Left ventricle myocardium inferior (tissue), 1 donor: ENCODE measurements around the gene PLEKHM1. TPM values are rescaled to one million over a fixed set of nuclear protein-coding genes. Genes with fewer than 3 reads are reported as not detected.

Experiments used
- DNase-seq: peaks from one replicate; pipeline ENCODE4 v3.0.0-alpha.2; 2020
- H3K27ac ChIP-seq: fragments of 200-600 bp; replicated peaks from 2 replicates; pipeline ENCODE4 v1.8.0; 2021
- H3K27me3 ChIP-seq: fragments of 200-600 bp; 2 replicates; pipeline ENCODE4 v1.8.0; 2021; ENCODE audit warnings: low read depth
- H3K36me3 ChIP-seq: fragments of 200-600 bp; 2 replicates; pipeline ENCODE4 v1.8.0; 2021
- H3K4me1 ChIP-seq: fragments of 200-600 bp; 2 replicates; pipeline ENCODE4 v1.8.0; 2021
- H3K4me3 ChIP-seq: fragments of 200-600 bp; 2 replicates; pipeline ENCODE4 v1.8.0; 2021; ENCODE audit warnings: mild to moderate bottlenecking, moderate library complexity
- H3K9me3 ChIP-seq: fragments of 200-600 bp; replicated peaks from 2 replicates; pipeline ENCODE4 v1.8.0; 2021
- CTCF ChIP-seq: fragments of 200-600 bp; IDR thresholded peaks from 2 replicates; pipeline ENCODE4 v1.8.0; 2021; ENCODE audit warnings: antibody characterized with exemption, mild to moderate bottlenecking, borderline replicate concordance
- intact Hi-C: fragments of 100-400 bp; cut with micrococcal nuclease; formaldehyde crosslinking; loops from one replicate; pipeline ENCODE4 v1.11.0; 2022
- total RNA-seq: library from RNA; stranded (reverse); fragmentation: NEBNext Ultra II Directional; extraction: Animal tissue kit (Norgen Biotek cat#: 25700); gene quantifications from one replicate; pipeline ENCODE4 v1.2.1, GENCODE V29; 2021
- donor health status: DM: no; HTN: yes; CAD: no; lungs with severe emphysema.

PLEKHM1 gene
- total RNA-seq, 1 donor from 2014 or later: 27.3 TPM

DNA sequence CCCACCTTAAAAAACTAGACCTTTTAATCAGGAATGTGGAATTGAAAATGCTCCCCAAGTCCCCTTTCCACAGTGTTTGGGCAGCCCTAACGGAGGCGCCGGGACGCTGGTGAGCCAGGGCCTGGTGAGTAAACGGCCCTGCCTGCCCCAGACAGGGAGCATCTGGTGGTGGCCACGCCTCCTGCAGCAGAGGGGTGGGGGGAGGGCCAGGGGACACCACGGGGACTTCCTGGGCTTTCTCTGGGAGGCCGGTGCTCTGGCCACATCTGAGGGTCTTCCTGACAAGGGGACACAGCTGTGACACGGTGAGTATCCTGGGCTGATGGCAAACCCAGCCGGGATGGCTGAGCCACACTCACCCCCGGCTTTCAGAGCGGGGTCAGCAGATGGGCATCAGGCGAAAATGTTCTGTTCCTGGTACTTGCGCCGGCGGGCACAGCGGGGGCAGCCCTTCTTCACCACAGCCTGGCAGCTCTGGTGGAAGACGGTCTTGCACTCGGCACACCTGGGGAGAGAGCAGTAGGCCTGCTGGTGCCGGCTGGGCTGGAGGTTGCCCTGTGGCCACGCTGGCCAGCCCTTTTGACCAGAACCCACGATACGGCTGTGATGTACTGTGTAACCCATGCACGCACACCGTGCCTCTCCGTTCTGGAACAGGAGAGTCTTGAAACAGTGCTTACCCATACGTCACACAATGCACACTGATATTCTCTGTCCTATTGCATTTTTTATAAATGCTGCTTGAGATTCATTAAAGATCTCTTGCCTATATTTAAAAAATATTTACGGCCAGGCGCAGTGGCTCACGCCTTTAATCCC is 52.8 kb downstream of the PLEKHM1 start:
- H3K36me3 ChIP-seq: peaks cover 58% of the 10 kb centered on the region
- no peaks in the 10 kb centered on the region for H3K9me3 ChIP-seq
- DNase-seq: no peak
- peaks cover 2% of the 10 kb centered on the region for H3K27me3 ChIP-seq
- H3K4me1 ChIP-seq: peaks cover 14% of the 10 kb centered on the region
- no peak for TF ChIP-seq CTCF
- intact Hi-C loops: no loop called here
- H3K27ac ChIP-seq: no peak overlapping the region
- H3K4me3 ChIP-seq: no peak overlapping the region

DNA sequence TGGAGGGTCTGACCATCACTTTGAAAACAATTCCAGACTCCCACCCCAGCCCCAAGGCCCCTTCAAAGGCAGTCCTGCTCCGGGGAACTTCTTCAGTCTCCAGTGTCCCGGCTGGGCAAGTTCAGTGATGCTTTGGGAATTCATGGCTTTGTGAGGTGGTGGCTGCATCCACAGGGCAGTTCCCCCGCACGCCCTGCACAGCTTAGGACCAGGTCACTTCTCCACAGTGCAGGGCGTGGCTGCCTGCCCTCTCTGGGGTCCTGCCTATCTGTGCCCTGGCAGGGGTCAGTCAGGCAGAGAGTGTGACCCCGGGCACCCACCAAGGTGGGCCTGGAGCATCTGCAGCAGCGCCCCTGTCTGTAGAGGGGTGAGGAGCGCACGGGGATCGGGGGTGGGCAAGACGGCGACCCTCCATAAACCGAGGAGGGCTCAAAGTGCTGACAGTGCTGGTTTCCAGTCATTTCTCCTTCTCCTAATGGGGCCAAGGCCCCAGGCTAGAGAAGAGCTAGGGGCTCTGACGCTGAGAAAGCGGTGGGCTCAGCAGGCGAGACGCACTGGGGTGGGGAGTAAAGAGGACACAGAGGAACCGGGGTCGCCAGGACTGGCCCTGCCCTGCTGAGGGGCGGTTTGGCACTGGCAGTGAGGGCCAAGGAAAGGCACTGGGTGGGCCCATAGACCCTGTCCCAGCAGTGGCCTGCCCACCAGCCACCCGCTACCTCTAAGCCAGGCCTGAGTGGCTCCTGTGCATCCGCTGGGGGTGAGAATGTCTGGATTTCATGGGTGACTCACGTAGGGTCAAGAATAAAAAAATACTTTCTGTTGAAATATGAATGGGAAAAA is 53.7 kb downstream of the PLEKHM1 start:
- DNase-seq: no peak
- Histone ChIP-seq H3K4me3 (no peak overlapping the region), H3K27ac (no peak overlapping the region), H3K4me1 (peaks cover 22% of the 10 kb centered on the region), H3K27me3 (peaks cover 10% of the 10 kb centered on the region), H3K36me3 (peaks cover 58% of the 10 kb centered on the region), H3K9me3 (no peaks in the 10 kb centered on the region)
- intact Hi-C loops: no loop called here
- TF ChIP-seq CTCF: no peak

- no peak overlapping the region for H3K27ac ChIP-seq
- no peak overlapping the region for H3K4me3 ChIP-seq
- peaks cover 58% of the 10 kb centered on the region for H3K36me3 ChIP-seq
- no peaks in the 10 kb centered on the region for H3K9me3 ChIP-seq
- H3K4me1 ChIP-seq: peaks cover 29% of the 10 kb centered on the region
- peaks cover 17% of the 10 kb centered on the region for H3K27me3 ChIP-seq
- DNase-seq: no peak
- TF ChIP-seq CTCF: no peak
- intact Hi-C loops: no loop called here
These were observed 54.4 kb downstream of the PLEKHM1 start for GRCh38 chr17:45436161-45436560.

DNA sequence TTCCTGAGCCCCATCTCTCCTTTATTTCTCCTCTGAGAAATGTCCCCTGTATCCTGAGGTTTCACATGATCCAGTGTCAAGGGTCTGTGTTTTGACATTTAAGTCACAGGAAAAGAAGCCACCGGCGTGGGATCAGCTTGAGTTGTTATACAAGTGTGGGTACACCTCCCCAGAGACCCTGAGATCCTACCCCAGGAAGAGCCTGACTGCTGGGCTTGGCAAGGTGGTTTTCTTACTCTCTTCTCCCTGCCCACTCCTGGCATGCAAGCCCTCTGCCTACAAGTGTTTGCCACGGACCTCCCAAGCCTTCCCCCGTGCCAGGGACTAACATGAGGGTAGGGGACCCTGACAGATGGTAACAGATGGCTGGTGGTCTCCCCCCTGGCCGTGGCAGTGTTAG is 55.0 kb downstream of the PLEKHM1 start:
- TF ChIP-seq CTCF: no peak
- no peak for DNase-seq
- peaks cover 35% of the 10 kb centered on the region for H3K4me1 ChIP-seq
- intact Hi-C loops: no loop called here
- H3K27ac ChIP-seq: no peak overlapping the region
- peaks cover 57% of the 10 kb centered on the region for H3K36me3 ChIP-seq
- no peaks in the 10 kb centered on the region for H3K9me3 ChIP-seq
- H3K4me3 ChIP-seq: no peak overlapping the region
- peaks cover 24% of the 10 kb centered on the region for H3K27me3 ChIP-seq

GRCh38 chr17:45433159-45433535 is 57.4 kb downstream of the PLEKHM1 start:
- peaks cover 44% of the 10 kb centered on the region for H3K27me3 ChIP-seq
- peak overlapping the region; percentile 94 for H3K27ac ChIP-seq
- TF ChIP-seq CTCF: no peak
- no peak for DNase-seq
- H3K9me3 ChIP-seq: no peaks in the 10 kb centered on the region
- intact Hi-C loops: no loop called here
- H3K36me3 ChIP-seq: peaks cover 34% of the 10 kb centered on the region
- peaks cover 53% of the 10 kb centered on the region for H3K4me1 ChIP-seq
- H3K4me3 ChIP-seq: peak overlapping the region; percentile 74
